HS-5 (cell line): ENCODE results near the gene DCHS2.

Source experiments
- DNase-seq: peaks from one replicate; pipeline ENCODE4 v3.0.0-alpha.2; 2012; ENCODE audit warnings: low read depth

DCHS2 gene

GRCh38 chr4:154390324-154390723 lies 101.3 kb downstream of the DCHS2 start:
- DNase-seq, result no peak

- no peak for DNase-seq
These were observed 102.5 kb downstream of the DCHS2 start for GRCh38 chr4:154389148-154389547.

- no peak for DNase-seq
These were observed 107.6 kb downstream of the DCHS2 start for GRCh38 chr4:154384012-154384411.

GRCh38 chr4:154376486-154376885 lies 115.1 kb downstream of the DCHS2 start:
- no peak for DNase-seq

- DNase-seq, result no peak
These were observed 123.5 kb downstream of the DCHS2 start for GRCh38 chr4:154368060-154368459.

GRCh38 chr4:154367659-154368058 lies 123.9 kb downstream of the DCHS2 start:
- DNase-seq, result no peak

GRCh38 chr4:154366956-154367355 lies 124.6 kb downstream of the DCHS2 start:
- DNase-seq, result no peak

- DNase-seq, result no peak
These were observed 127.3 kb downstream of the DCHS2 start for GRCh38 chr4:154364066-154364845.

- DNase-seq, result no peak
These were observed 130.1 kb downstream of the DCHS2 start for GRCh38 chr4:154361450-154361849.

GRCh38 chr4:154360491-154360890 lies 131.1 kb downstream of the DCHS2 start:
- no peak for DNase-seq

- no peak for DNase-seq
These were observed 136.7 kb downstream of the DCHS2 start for GRCh38 chr4:154354883-154355282.

- no peak for DNase-seq
These were observed 141.8 kb downstream of the DCHS2 start for GRCh38 chr4:154349829-154350228.

- no peak for DNase-seq
These were observed 142.9 kb downstream of the DCHS2 start for GRCh38 chr4:154348657-154349056.

- no peak for DNase-seq
These were observed 146.2 kb downstream of the DCHS2 start for GRCh38 chr4:154345359-154345758.

GRCh38 chr4:154344686-154345085 lies 146.9 kb downstream of the DCHS2 start:
- no peak for DNase-seq

GRCh38 chr4:154343651-154344050 lies 147.9 kb downstream of the DCHS2 start:
- DNase-seq, result no peak

GRCh38 chr4:154341448-154341847 lies 150.2 kb downstream of the DCHS2 start:
- no peak for DNase-seq

GRCh38 chr4:154335588-154335987 lies 156.0 kb downstream of the DCHS2 start:
- no peak for DNase-seq

- no peak for DNase-seq
These were observed 158.7 kb downstream of the DCHS2 start for GRCh38 chr4:154332681-154333421.

GRCh38 chr4:154329939-154330338 lies 161.7 kb downstream of the DCHS2 start:
- DNase-seq, result peak; percentile 49

- DNase-seq, result no peak
These were observed 162.2 kb downstream of the DCHS2 start for GRCh38 chr4:154329268-154329868.

- DNase-seq, result no peak
These were observed 163.6 kb downstream of the DCHS2 start for GRCh38 chr4:154328030-154328429.

GRCh38 chr4:154320521-154320920 lies 171.1 kb downstream of the DCHS2 start:
- no peak for DNase-seq
